HG03460 (cell line): Measurements from ENCODE around the gene OR52J3.
"Not testable (repeated sequence)": the region's sequence is repeated elsewhere in the genome, so short reads cannot be mapped to it uniquely, and the experiment has no call there.

Experiments
- ATAC-seq: cut with Tn5 transposase; IDR thresholded peaks from one replicate; pipeline ENCODE4 v1.9.1; 2021; ENCODE audit not compliant: unreplicated experiment

OR52J3 gene

GRCh38 chr11:5046226-5046625, at the start of gene OR52J3:
OR52J3 (plus strand) TSS chr11:5046526; CDS start chr11:5046526, 0 bp downstream.
- ATAC-seq = no peak

GRCh38 chr11:5004424-5005274, 41.7 kb upstream of the OR52J3 start:
- ATAC-seq = no peak

GRCh38 chr11:5007561-5007960, 38.8 kb upstream of the OR52J3 start:
- no peak for ATAC-seq

- ATAC-seq = no peak
Measured at GRCh38 chr11:5011254-5011653, 35.1 kb upstream of the OR52J3 start.

GRCh38 chr11:5013012-5013411, 33.3 kb upstream of the OR52J3 start:
- no peak for ATAC-seq

- no peak for ATAC-seq
Measured at GRCh38 chr11:5021996-5022395, 24.3 kb upstream of the OR52J3 start.

- no peak for ATAC-seq
Measured at GRCh38 chr11:5036669-5037068, 9.7 kb upstream of the OR52J3 start.

- ATAC-seq = no peak
Measured at GRCh38 chr11:5037926-5038325, 8.4 kb upstream of the OR52J3 start.

- ATAC-seq = no peak
Measured at GRCh38 chr11:5038341-5038740, 8.0 kb upstream of the OR52J3 start.

GRCh38 chr11:5040876-5041275, 5.5 kb upstream of the OR52J3 start:
- no peak for ATAC-seq

GRCh38 chr11:5042091-5042490, 4.2 kb upstream of the OR52J3 start:
- no peak for ATAC-seq

- no peak for ATAC-seq
Measured at GRCh38 chr11:5043380-5043779, 2.9 kb upstream of the OR52J3 start.

GRCh38 chr11:5046754-5047330, 516 bp downstream of the OR52J3 start:
- ATAC-seq = no peak

- ATAC-seq = not testable (repeated sequence)
Measured at GRCh38 chr11:5058679-5059078, 12.4 kb downstream of the OR52J3 start.

GRCh38 chr11:5059391-5059790, 13.1 kb downstream of the OR52J3 start, which contains the start of gene OR52E2:
OR52E2 (minus strand) TSS chr11:5059627; CDS start chr11:5059627, 0 bp downstream.
- ATAC-seq = no peak

GRCh38 chr11:5065027-5065426, 18.7 kb downstream of the OR52J3 start:
- ATAC-seq = no peak

- ATAC-seq = no peak
Measured at GRCh38 chr11:5069272-5069671, 22.9 kb downstream of the OR52J3 start, which contains the start of gene OR52E1. OR52E1 (plus strand) TSS chr11:5069572.

GRCh38 chr11:5071799-5072198, 25.5 kb downstream of the OR52J3 start:
- no peak for ATAC-seq

- no peak for ATAC-seq
Measured at GRCh38 chr11:5081405-5081804, 35.1 kb downstream of the OR52J3 start.

- ATAC-seq = no peak
Measured at GRCh38 chr11:5083602-5084001, 37.3 kb downstream of the OR52J3 start.

- no peak for ATAC-seq
Measured at GRCh38 chr11:5088556-5088955, 42.2 kb downstream of the OR52J3 start.

- no peak for ATAC-seq
Measured at GRCh38 chr11:5090668-5091067, 44.3 kb downstream of the OR52J3 start.
